HepG2 (cell line): Measurements from ENCODE around the gene BEST2. TPM values are rescaled to one million over a fixed set of nuclear protein-coding genes. Genes with fewer than 3 reads are reported as not detected.

Experiments
- BHLHE40 ChIP-seq: IDR thresholded peaks from 2 replicates; pipeline ENCODE4 v1.6.1; 2011; ENCODE audit warnings: low read length, improper control_type of control experiment
- ELF3 ChIP-seq: IDR thresholded peaks from 2 replicates; pipeline ENCODE4 v1.6.1; 2016; ENCODE audit warnings: missing genetic modification reagents, missing compliant biosample characterization
- FOXO4 ChIP-seq: sonication (generic); formaldehyde crosslinking; conservative IDR thresholded peaks from 2 replicates; pipeline ENCODE4 v1.8.1; 2023; ENCODE audit warnings: missing genetic modification reagents
- GATA4 ChIP-seq: sonication (generic); IDR thresholded peaks from 2 replicates; pipeline ENCODE4 v1.6.1; 2016; ENCODE audit warnings: antibody characterized with exemption, low read depth, borderline replicate concordance
- HNRNPLL ChIP-seq: fragments of 200-400 bp; formaldehyde crosslinking; IDR thresholded peaks from 2 replicates; pipeline ENCODE4 v1.6.1; 2017; ENCODE audit warnings: mild to moderate bottlenecking, low read depth, low read length; ENCODE audit not compliant: poor library complexity, severe bottlenecking
- KIAA2018 ChIP-seq: sonication (generic); formaldehyde crosslinking; IDR thresholded peaks from 2 replicates; pipeline ENCODE4 v1.5.0; 2020; ENCODE audit warnings: mild to moderate bottlenecking, missing genetic modification reagents, borderline replicate concordance
- MAFG ChIP-seq: sonication (generic); formaldehyde crosslinking; IDR thresholded peaks from 2 replicates; pipeline ENCODE4 v1.5.1; 2020; ENCODE audit warnings: mild to moderate bottlenecking, missing genetic modification reagents
- MXI1 ChIP-seq: IDR thresholded peaks from 3 replicates; pipeline ENCODE4 v1.6.1; 2012; ENCODE audit warnings: low read depth, low read length, inconsistent platforms, borderline replicate concordance
- NFKB2 ChIP-seq: sonication (generic); formaldehyde crosslinking; IDR thresholded peaks from 2 replicates; pipeline ENCODE4 v1.4.0; 2020; ENCODE audit warnings: missing genetic modification reagents, borderline replicate concordance
- POLR2G ChIP-seq: fragments of 200-400 bp; formaldehyde crosslinking; IDR thresholded peaks from 2 replicates; pipeline ENCODE4 v1.6.1; 2018; ENCODE audit warnings: mild to moderate bottlenecking, low read depth, low read length, moderate library complexity
- RBFOX2 ChIP-seq: fragments of 200-400 bp; formaldehyde crosslinking; IDR thresholded peaks from 2 replicates; pipeline ENCODE4 v1.6.1; 2017; ENCODE audit warnings: low read depth, mild to moderate bottlenecking, low read length
- REPIN1 ChIP-seq: sonication (generic); formaldehyde crosslinking; IDR thresholded peaks from 2 replicates; pipeline ENCODE4 v1.8.0; 2022; ENCODE audit warnings: missing genetic modification reagents, low read depth, mild to moderate bottlenecking, borderline replicate concordance
- RXRB ChIP-seq: IDR thresholded peaks from 2 replicates; pipeline ENCODE4 v1.6.1; 2016; ENCODE audit warnings: borderline replicate concordance, missing genetic modification reagents, missing compliant biosample characterization
- SMAD9 ChIP-seq: sonication (generic); formaldehyde crosslinking; IDR thresholded peaks from 2 replicates; pipeline ENCODE4 v1.5.1; 2020; ENCODE audit warnings: mild to moderate bottlenecking, missing genetic modification reagents
- U2AF2 ChIP-seq: fragments of 200-400 bp; formaldehyde crosslinking; IDR thresholded peaks from 2 replicates; pipeline ENCODE4 v1.6.1; 2017; ENCODE audit warnings: low read depth, mild to moderate bottlenecking, low read length
- WIZ ChIP-seq: sonication (generic); formaldehyde crosslinking; IDR thresholded peaks from 2 replicates; pipeline ENCODE4 v1.5.1; 2020; ENCODE audit warnings: mild to moderate bottlenecking, missing genetic modification reagents
- ZNF30 ChIP-seq: sonication (generic); formaldehyde crosslinking; IDR thresholded peaks from 2 replicates; pipeline ENCODE4 v1.5.0; 2020; ENCODE audit warnings: mild to moderate bottlenecking, missing genetic modification reagents
- ZNF619 ChIP-seq: sonication (generic); formaldehyde crosslinking; IDR thresholded peaks from 2 replicates; pipeline ENCODE4 v1.4.0; 2020; ENCODE audit warnings: mild to moderate bottlenecking, missing genetic modification reagents
- ZNF7 ChIP-seq: IDR thresholded peaks from 2 replicates; pipeline ENCODE4 v1.6.1; 2016; ENCODE audit warnings: missing biosample characterization, missing genetic modification reagents
- ZNF777 ChIP-seq: sonication (generic); formaldehyde crosslinking; IDR thresholded peaks from 2 replicates; pipeline ENCODE4 v1.4.0; 2020; ENCODE audit warnings: missing genetic modification reagents
- polyA plus RNA-seq, 8 experiments: library from polyadenylated mRNA; depleted of rRNA in 3 of 8; stranded (reverse) in 7 of 8; unstranded in 1 of 8; fragments of >200 nt; fragmentation: Illumina TruSeq in 4 of 8; extraction: Trizol in 4 of 8; gene quantifications; 2 replicates each; pipeline versions ENCODE4 v1.2.1 to v1.2.3, GENCODE V29; 2011 to 2016; ENCODE audit warnings: low read depth in 4 of 8, missing spikeins in 1 of 8, mixed read lengths in 1 of 8; ENCODE audit not compliant: insufficient read depth in 1 of 8
- total RNA-seq, 5 experiments: library from RNA; depleted of rRNA; stranded (reverse); fragments of >200 nt; fragmentation: Illumina TruSeq; extraction: Trizol; gene quantifications; 2 replicates each; pipeline ENCODE4 v1.2.3, GENCODE V29; 2016; ENCODE audit warnings: low read depth in 1 of 5

Gene BEST2
- total and polyA plus RNA-seq, 2 of the 13 experiments (the other 11 are each of a cell fraction or from before 2014, with no cell fraction given), result not detected

- TF ChIP-seq MAFG (CRISPR knock-in tag) (no peak), FOXO4 (CRISPR knock-in tag) (no peak), MXI1 (peak; percentile 83; the same call in 1 of the 3 replicates), RXRB (CRISPR knock-in tag) (peak; percentile 60), SMAD9 (no peak), ZNF30 (CRISPR knock-in tag) (no peak), KIAA2018 (no peak), RBFOX2 (peak; percentile 60), ZNF7 (CRISPR knock-in tag) (no peak), ELF3 (peak; percentile 58; the same call in 1 of the 2 replicates), ZNF777 (CRISPR knock-in tag) (peak; percentile 18), HNRNPLL (peak; percentile 26), WIZ (CRISPR knock-in tag) (no peak), REPIN1 (0 out of 2 replicates have a peak, but pooled peaks have one; percentile 36), U2AF2 (peak; percentile 94), BHLHE40 (peak; percentile 99), GATA4 (no peak), POLR2G (peak; percentile 79; the same call in 1 of the 2 replicates), NFKB2 (CRISPR knock-in tag) (0 out of 2 replicates have a peak, but pooled peaks have one; percentile 41), ZNF619 (CRISPR knock-in tag) (no peak)
Measured at GRCh38 chr19:12722566-12723380, 28.8 kb upstream of the BEST2 start (continued).
